Measurements from ENCODE around the gene ADGRG4.

Gene ADGRG4

DNA sequence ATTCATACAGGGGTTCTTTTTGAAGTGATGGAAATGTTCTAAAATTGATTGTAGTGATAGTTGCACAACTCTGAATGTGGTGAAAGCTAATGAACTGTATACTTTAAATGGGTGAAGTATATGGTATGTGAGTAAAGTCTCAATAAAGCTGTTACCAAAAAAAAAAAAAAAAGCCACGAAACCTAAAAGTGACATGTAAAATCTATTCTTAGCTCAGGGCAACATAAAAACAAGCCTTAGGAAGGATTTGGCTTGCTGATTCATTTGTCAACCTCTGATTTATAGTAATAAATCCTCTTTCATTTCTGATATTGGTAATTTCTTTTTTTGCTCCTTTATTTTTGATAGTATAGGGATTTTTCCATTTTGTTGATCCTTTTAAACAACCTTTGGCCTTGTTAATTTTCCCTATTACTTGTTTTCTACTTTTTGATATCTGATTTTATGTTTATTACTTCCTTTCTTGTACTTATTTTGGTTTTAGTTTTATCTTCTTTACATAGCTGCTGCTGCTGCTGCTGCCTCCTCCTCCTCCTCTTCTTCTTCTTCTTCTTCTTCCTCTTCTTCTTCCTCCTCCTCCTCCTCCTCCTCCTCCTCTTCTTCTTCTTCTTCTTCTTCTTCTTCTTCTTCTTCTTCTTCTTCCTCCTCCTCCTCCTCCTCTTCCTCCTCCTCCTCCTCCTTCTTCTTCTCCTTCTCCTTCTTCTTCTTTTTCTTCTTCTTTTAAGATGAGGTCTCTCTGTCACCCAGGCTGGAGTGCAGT, 79.4 kb downstream of the ADGRG4 start:
- Histone ChIP-seq H3K79me2 (ENCODE audit: control insufficient read depth, insufficient read depth, low read length, unreplicated experiment) (no peaks in the 10 kb centered on the region), H3K4me3 (ENCODE audit: low read depth, low read length) (no peak overlapping the region), H2AFZ (ENCODE audit: low read length, unreplicated experiment) (no peak overlapping the region), H3K27ac (ENCODE audit: low read depth, low read length) (no peak overlapping the region), H3K36me3 (ENCODE audit: insufficient read depth, low read length) (no peaks in the 10 kb centered on the region), H3K27me3 (ENCODE audit: insufficient read depth, low read length) (peaks cover 4% of the 10 kb centered on the region; the same call in 1 of the 2 replicates), H3K4me1 (ENCODE audit: control insufficient read depth, insufficient read depth, low read length, unreplicated experiment) (no peaks in the 10 kb centered on the region)

DNA sequence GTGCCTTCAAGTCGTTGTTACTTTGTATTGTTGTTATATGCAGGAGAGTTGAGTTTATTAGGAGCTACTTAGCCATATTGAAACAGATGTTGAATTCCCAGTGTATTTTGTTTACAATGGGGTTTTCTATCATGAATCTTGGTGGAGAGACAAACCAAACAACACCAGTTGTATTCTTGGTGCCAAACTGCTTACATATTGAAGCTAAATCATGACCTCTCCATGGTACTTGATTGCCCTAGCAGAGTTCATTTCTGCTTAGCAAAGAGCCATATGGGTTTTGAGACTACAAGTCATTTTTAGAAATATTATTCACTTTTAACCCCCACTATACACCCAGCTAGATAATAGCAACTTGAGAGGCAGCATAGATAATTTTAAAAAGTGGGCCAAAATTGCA, 85.4 kb downstream of the ADGRG4 start:
- Histone ChIP-seq H3K4me1 (ENCODE audit: control insufficient read depth, insufficient read depth, low read length, unreplicated experiment) (no peaks in the 10 kb centered on the region), H3K4me3 (ENCODE audit: low read depth, low read length) (no peak overlapping the region), H3K79me2 (ENCODE audit: control insufficient read depth, insufficient read depth, low read length, unreplicated experiment) (no peaks in the 10 kb centered on the region), H3K27me3 (ENCODE audit: insufficient read depth, low read length) (peaks cover 21% of the 10 kb centered on the region; the same call in 1 of the 2 replicates), H3K36me3 (ENCODE audit: insufficient read depth, low read length) (no peaks in the 10 kb centered on the region), H3K27ac (ENCODE audit: low read depth, low read length) (no peak overlapping the region), H2AFZ (ENCODE audit: low read length, unreplicated experiment) (no peak overlapping the region)

DNA sequence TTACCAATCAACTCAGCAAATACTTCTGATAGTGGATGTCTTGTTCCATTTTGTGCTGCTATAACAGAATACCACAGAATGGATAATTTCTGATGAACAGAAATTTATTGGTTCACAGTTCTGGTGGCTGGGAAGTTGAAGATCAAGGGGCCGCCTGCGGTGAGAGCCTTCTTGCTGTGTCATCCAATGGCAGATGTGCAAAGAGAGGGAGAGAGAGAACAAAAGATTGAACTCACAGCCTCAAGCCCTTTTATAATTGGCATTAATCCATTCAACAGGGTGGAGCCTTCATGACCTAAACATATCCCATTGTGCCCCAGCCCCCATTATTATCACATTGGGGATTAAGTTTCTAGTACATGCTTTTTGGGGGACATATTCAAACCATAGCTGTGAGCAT, 86.1 kb downstream of the ADGRG4 start:
- no peak overlapping the region for H3K4me3 ChIP-seq (ENCODE audit: low read depth, low read length)
- H3K36me3 ChIP-seq (ENCODE audit: insufficient read depth, low read length) = no peaks in the 10 kb centered on the region
- peaks cover 21% of the 10 kb centered on the region; the same call in 1 of the 2 replicates for H3K27me3 ChIP-seq (ENCODE audit: insufficient read depth, low read length)
- H3K4me1 ChIP-seq (ENCODE audit: control insufficient read depth, insufficient read depth, low read length, unreplicated experiment) = no peaks in the 10 kb centered on the region
- H3K27ac ChIP-seq (ENCODE audit: low read depth, low read length) = no peak overlapping the region
- H3K79me2 ChIP-seq (ENCODE audit: control insufficient read depth, insufficient read depth, low read length, unreplicated experiment) = no peaks in the 10 kb centered on the region
- H2AFZ ChIP-seq (ENCODE audit: low read length, unreplicated experiment) = no peak overlapping the region

- no peaks in the 10 kb centered on the region for H3K36me3 ChIP-seq (ENCODE audit: insufficient read depth, low read length)
- peaks cover 21% of the 10 kb centered on the region; the same call in 1 of the 2 replicates for H3K27me3 ChIP-seq (ENCODE audit: insufficient read depth, low read length)
- H3K4me1 ChIP-seq (ENCODE audit: control insufficient read depth, insufficient read depth, low read length, unreplicated experiment) = no peaks in the 10 kb centered on the region
- no peak overlapping the region for H3K4me3 ChIP-seq (ENCODE audit: low read depth, low read length)
- H2AFZ ChIP-seq (ENCODE audit: low read length, unreplicated experiment) = no peak overlapping the region
- no peaks in the 10 kb centered on the region for H3K79me2 ChIP-seq (ENCODE audit: control insufficient read depth, insufficient read depth, low read length, unreplicated experiment)
- no peak overlapping the region for H3K27ac ChIP-seq (ENCODE audit: low read depth, low read length)
These were observed 87.3 kb downstream of the ADGRG4 start for GRCh38 chrX:136387951-136388502.

GRCh38 chrX:136390921-136391320, 90.2 kb downstream of the ADGRG4 start:
- Histone ChIP-seq H2AFZ (ENCODE audit: low read length, unreplicated experiment) (no peak overlapping the region), H3K27ac (ENCODE audit: low read depth, low read length) (no peak overlapping the region), H3K27me3 (ENCODE audit: insufficient read depth, low read length) (peaks cover 21% of the 10 kb centered on the region; the same call in 1 of the 2 replicates), H3K4me3 (ENCODE audit: low read depth, low read length) (no peak overlapping the region), H3K4me1 (ENCODE audit: control insufficient read depth, insufficient read depth, low read length, unreplicated experiment) (peaks cover 5% of the 10 kb centered on the region), H3K36me3 (ENCODE audit: insufficient read depth, low read length) (no peaks in the 10 kb centered on the region), H3K79me2 (ENCODE audit: control insufficient read depth, insufficient read depth, low read length, unreplicated experiment) (no peaks in the 10 kb centered on the region)

DNA sequence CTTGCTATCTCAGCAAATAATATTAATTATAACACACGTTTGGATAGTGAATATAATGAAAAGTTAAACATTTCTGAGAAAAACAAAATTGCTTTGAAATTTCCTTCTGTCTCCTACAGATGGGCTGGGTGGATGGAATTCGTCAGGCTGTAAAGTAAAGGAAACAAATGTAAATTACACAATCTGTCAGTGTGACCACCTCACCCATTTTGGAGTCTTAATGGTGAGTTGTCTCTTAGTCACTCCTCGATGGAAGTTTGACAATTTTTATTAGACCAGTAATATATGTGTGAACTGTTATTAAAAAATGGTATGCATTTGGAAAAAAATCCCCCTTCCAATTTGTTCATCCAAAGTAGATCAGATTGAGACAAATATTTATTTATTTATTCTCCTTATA, 94.5 kb downstream of the ADGRG4 start:
- no peak overlapping the region for H3K27ac ChIP-seq (ENCODE audit: low read depth, low read length)
- H3K4me1 ChIP-seq (ENCODE audit: control insufficient read depth, insufficient read depth, low read length, unreplicated experiment) = peaks cover 5% of the 10 kb centered on the region
- H3K79me2 ChIP-seq (ENCODE audit: control insufficient read depth, insufficient read depth, low read length, unreplicated experiment) = no peaks in the 10 kb centered on the region
- no peaks in the 10 kb centered on the region for H3K36me3 ChIP-seq (ENCODE audit: insufficient read depth, low read length)
- no peak overlapping the region for H2AFZ ChIP-seq (ENCODE audit: low read length, unreplicated experiment)
- no peak overlapping the region for H3K4me3 ChIP-seq (ENCODE audit: low read depth, low read length)
- H3K27me3 ChIP-seq (ENCODE audit: insufficient read depth, low read length) = peaks cover 3% of the 10 kb centered on the region; the same call in 1 of the 2 replicates

DNA sequence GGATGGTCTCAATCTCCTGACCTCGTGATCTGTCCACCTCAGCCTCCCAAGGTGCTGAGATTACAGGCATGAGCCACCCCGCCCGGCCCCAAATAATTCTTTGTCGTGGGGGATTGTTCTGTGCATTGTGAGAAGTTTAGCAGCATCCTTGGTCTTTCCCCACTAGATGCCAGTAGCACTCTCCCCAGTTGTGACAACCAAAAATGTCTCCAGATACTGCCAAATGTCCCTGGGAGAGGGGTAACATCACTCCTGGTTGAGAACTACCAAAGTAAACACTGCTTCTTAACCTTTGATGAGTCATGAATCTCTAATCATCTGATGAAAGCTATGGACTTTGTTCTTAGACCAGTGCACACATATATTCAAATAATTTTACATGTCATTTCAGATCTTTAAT, 96.2 kb downstream of the ADGRG4 start:
- H3K36me3 ChIP-seq (ENCODE audit: insufficient read depth, low read length) = no peaks in the 10 kb centered on the region
- H3K4me3 ChIP-seq (ENCODE audit: low read depth, low read length) = no peak overlapping the region
- H3K4me1 ChIP-seq (ENCODE audit: control insufficient read depth, insufficient read depth, low read length, unreplicated experiment) = peaks cover 5% of the 10 kb centered on the region
- H2AFZ ChIP-seq (ENCODE audit: low read length, unreplicated experiment) = no peak overlapping the region
- no peak overlapping the region for H3K27ac ChIP-seq (ENCODE audit: low read depth, low read length)
- peaks cover 12% of the 10 kb centered on the region; the same call in 1 of the 2 replicates for H3K27me3 ChIP-seq (ENCODE audit: insufficient read depth, low read length)
- H3K79me2 ChIP-seq (ENCODE audit: control insufficient read depth, insufficient read depth, low read length, unreplicated experiment) = no peaks in the 10 kb centered on the region

DNA sequence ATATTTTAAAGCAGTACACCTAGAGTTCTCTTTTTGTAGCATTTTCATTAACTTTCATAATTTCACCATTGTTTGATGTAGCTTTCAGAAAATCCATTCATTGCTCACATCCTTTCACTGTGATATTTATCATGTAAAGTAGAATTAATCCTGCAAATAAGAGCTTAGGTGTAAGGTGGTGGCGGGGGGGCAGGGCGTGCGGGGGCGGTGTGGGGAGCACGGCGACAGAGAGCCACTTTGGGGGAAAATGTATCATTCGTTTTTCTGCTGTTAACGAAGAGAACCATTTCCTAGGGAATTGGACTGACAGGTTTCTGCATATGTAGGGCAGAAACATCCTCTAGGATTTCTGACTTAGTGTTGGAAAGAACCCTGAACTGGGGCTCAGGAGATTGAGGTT, 104.4 kb downstream of the ADGRG4 start:
- no peaks in the 10 kb centered on the region for H3K36me3 ChIP-seq (ENCODE audit: insufficient read depth, low read length)
- no peak overlapping the region for H3K4me3 ChIP-seq (ENCODE audit: low read depth, low read length)
- H3K79me2 ChIP-seq (ENCODE audit: control insufficient read depth, insufficient read depth, low read length, unreplicated experiment) = no peaks in the 10 kb centered on the region
- no peaks in the 10 kb centered on the region for H3K4me1 ChIP-seq (ENCODE audit: control insufficient read depth, insufficient read depth, low read length, unreplicated experiment)
- H3K27me3 ChIP-seq (ENCODE audit: insufficient read depth, low read length) = peaks cover 33% of the 10 kb centered on the region
- no peak overlapping the region for H3K27ac ChIP-seq (ENCODE audit: low read depth, low read length)
- no peak overlapping the region for H2AFZ ChIP-seq (ENCODE audit: low read length, unreplicated experiment)

GRCh38 chrX:136417806-136418205, 117.0 kb downstream of the ADGRG4 start:
- Histone ChIP-seq H3K27ac (ENCODE audit: low read depth, low read length) (no peak overlapping the region), H3K4me3 (ENCODE audit: low read depth, low read length) (no peak overlapping the region), H2AFZ (ENCODE audit: low read length, unreplicated experiment) (no peak overlapping the region), H3K36me3 (ENCODE audit: insufficient read depth, low read length) (no peaks in the 10 kb centered on the region), H3K79me2 (ENCODE audit: control insufficient read depth, insufficient read depth, low read length, unreplicated experiment) (no peaks in the 10 kb centered on the region), H3K27me3 (ENCODE audit: insufficient read depth, low read length) (no peaks in the 10 kb centered on the region), H3K4me1 (ENCODE audit: control insufficient read depth, insufficient read depth, low read length, unreplicated experiment) (no peaks in the 10 kb centered on the region)

DNA sequence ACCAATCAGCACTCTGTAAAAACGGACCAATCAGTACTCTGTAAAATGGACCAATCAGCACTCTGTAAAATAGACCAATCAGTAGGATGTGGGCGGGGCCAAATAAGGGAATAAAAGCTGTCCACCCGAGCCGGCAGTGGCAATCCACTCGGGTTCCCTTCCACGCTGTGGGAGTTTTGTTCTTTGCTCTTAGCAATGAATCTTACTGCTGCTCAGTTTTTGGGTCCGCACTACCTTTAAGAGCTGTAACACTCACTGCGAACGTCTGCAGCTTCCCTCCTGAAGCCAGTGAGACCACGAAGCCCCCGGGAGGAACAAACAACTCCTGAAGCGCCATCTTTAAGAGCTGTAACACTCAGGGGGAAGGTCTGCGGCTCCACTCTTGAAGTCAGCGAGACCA, 120.6 kb downstream of the ADGRG4 start:
- H3K36me3 ChIP-seq (ENCODE audit: insufficient read depth, low read length) = no peaks in the 10 kb centered on the region
- H3K27me3 ChIP-seq (ENCODE audit: insufficient read depth, low read length) = no peaks in the 10 kb centered on the region
- no peaks in the 10 kb centered on the region for H3K79me2 ChIP-seq (ENCODE audit: control insufficient read depth, insufficient read depth, low read length, unreplicated experiment)
- H3K4me3 ChIP-seq (ENCODE audit: low read depth, low read length) = no peak overlapping the region
- no peak overlapping the region for H3K27ac ChIP-seq (ENCODE audit: low read depth, low read length)
- no peaks in the 10 kb centered on the region for H3K4me1 ChIP-seq (ENCODE audit: control insufficient read depth, insufficient read depth, low read length, unreplicated experiment)
- H2AFZ ChIP-seq (ENCODE audit: low read length, unreplicated experiment) = no peak overlapping the region

DNA sequence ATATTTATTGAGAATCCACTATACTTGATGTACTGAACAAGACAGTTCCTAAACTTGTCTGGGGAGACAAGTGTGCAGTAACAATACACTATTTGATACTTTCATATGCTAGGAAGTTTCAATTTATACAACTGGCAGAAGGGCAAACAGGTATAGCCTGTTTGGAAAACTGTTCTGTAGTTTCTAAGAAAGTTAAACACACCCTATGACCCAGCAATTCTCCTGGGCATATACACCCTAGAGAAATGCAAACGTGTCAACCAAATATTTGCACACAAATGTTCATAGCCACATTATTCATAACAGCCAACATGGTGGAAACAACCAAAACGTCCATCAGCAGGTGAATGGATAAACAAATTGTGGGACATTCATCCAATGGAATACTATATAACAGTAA, 123.0 kb downstream of the ADGRG4 start:
- no peaks in the 10 kb centered on the region for H3K4me1 ChIP-seq (ENCODE audit: control insufficient read depth, insufficient read depth, low read length, unreplicated experiment)
- no peak overlapping the region for H3K4me3 ChIP-seq (ENCODE audit: low read depth, low read length)
- no peak overlapping the region for H2AFZ ChIP-seq (ENCODE audit: low read length, unreplicated experiment)
- H3K79me2 ChIP-seq (ENCODE audit: control insufficient read depth, insufficient read depth, low read length, unreplicated experiment) = no peaks in the 10 kb centered on the region
- no peaks in the 10 kb centered on the region for H3K36me3 ChIP-seq (ENCODE audit: insufficient read depth, low read length)
- H3K27ac ChIP-seq (ENCODE audit: low read depth, low read length) = no peak overlapping the region
- H3K27me3 ChIP-seq (ENCODE audit: insufficient read depth, low read length) = no peaks in the 10 kb centered on the region

Measured in ACC112 (cell line).